B cell (primary cell): ENCODE data around the gene EXOC1. TPM values are rescaled to one million over a fixed set of nuclear protein-coding genes. Genes with fewer than 3 reads are reported as not detected.

Source experiments
- ATAC-seq: fragments of 200-7000 bp; cut with Tn5 transposase; one replicate; pipeline ENCODE4 v1.10.0; 2021; ENCODE audit warnings: low read depth, mild to moderate bottlenecking, moderate number of reproducible peaks, moderate library complexity
- CTCF ChIA-PET: fragments of 350-600 bp; sonication (Branson Sonifier 250); formaldehyde crosslinking; loops from one replicate; lab custom pipeline; 2021; ENCODE audit warnings: antibody characterized with exemption, inconsistent platforms; lab: Charles Lee
- POLR2A ChIA-PET: fragments of 350-600 bp; sonication (Branson Sonifier 250); formaldehyde crosslinking; loops from one replicate; lab custom pipeline; 2021; ENCODE audit warnings: antibody characterized with exemption; lab: Charles Lee
- DNase-seq: peaks from one replicate; pipeline ENCODE4 v3.0.0; 2013
- H2AFZ ChIP-seq: 2 replicates; pipeline ENCODE4 v1.6.1; 2012; ENCODE audit warnings: mild to moderate bottlenecking, low read depth, low read length; ENCODE audit not compliant: insufficient read depth, poor library complexity, severe bottlenecking
- H3K27ac ChIP-seq, 2 donors: 1 replicate in 1 of 2; 2 replicates in 1 of 2; pipeline ENCODE4 v1.5.1; 2012 to 2013; ENCODE audit warnings: low read length in 2 of 2, mild to moderate bottlenecking in 2 of 2, moderate library complexity in 1 of 2
- H3K27me3 ChIP-seq, 4 experiments: fragments of 200-600 bp in 1 of 4; sonication (generic) in 1 of 4; replicated peaks in 1 of 4; 1 replicate in 2 of 4; 2 replicates in 2 of 4; pipeline versions ENCODE4 v1.6.1 to v1.7.0; 2013 to 2016; ENCODE audit warnings: low read length in 3 of 4, mild to moderate bottlenecking in 2 of 4, mixed read lengths in 1 of 4, moderate library complexity in 1 of 4; ENCODE audit not compliant: insufficient read depth in 4 of 4, control insufficient read depth in 3 of 4; ENCODE audit errors: control extremely low read depth in 1 of 4
- H3K36me3 ChIP-seq, 2 experiments: replicated peaks in 1 of 2; 1 replicate in 1 of 2; 2 replicates in 1 of 2; pipeline versions ENCODE4 v1.6.1 to v1.7.1; 2013; ENCODE audit warnings: low read length in 1 of 2; ENCODE audit not compliant: insufficient read depth in 2 of 2, control insufficient read depth in 1 of 2; ENCODE audit errors: control extremely low read depth in 1 of 2, extremely low read depth in 1 of 2
- H3K4me1 ChIP-seq, 2 donors: fragments of 200-600 bp in 1 of 2; sonication (generic) in 1 of 2; 1 replicate in 1 of 2; 2 replicates in 1 of 2; pipeline versions ENCODE4 v1.5.1 to v1.6.1; 2013 to 2017; ENCODE audit warnings: low read length in 2 of 2; ENCODE audit not compliant: control insufficient read depth in 2 of 2, insufficient read depth in 2 of 2
- H3K4me2 ChIP-seq: replicated peaks from 2 replicates; pipeline ENCODE3; 2012; ENCODE audit warnings: mild to moderate bottlenecking, low read depth, low read length; ENCODE audit not compliant: poor library complexity, severe bottlenecking
- H3K4me3 ChIP-seq, 5 experiments: fragments of 200-600 bp in 1 of 5; sonication (generic) in 1 of 5; 1 replicate in 3 of 5; 2 replicates in 2 of 5; pipeline versions ENCODE4 v1.5.1 to v1.7.0; 2011 to 2016; ENCODE audit warnings: low read length in 4 of 5, mild to moderate bottlenecking in 4 of 5, low read depth in 2 of 5, control low read depth in 1 of 5, moderate library complexity in 1 of 5; ENCODE audit not compliant: insufficient read depth in 1 of 5; ENCODE audit errors: control extremely low read depth in 1 of 5, extremely low read depth in 1 of 5
- H3K79me2 ChIP-seq: fragments of 200-600 bp; sonication (generic); one replicate; pipeline ENCODE4 v1.6.0; 2016; ENCODE audit warnings: low read length; ENCODE audit not compliant: control insufficient read depth, insufficient read depth
- H3K9ac ChIP-seq: fragments of 200-600 bp; sonication (generic); 2 replicates; pipeline ENCODE4 v1.6.1; 2017; ENCODE audit warnings: mild to moderate bottlenecking, low read length, moderate library complexity
- H3K9me3 ChIP-seq, 3 donors: one replicate each; pipeline versions ENCODE4 v1.6.1 to v1.7.1; 2013; ENCODE audit warnings: low read length in 2 of 3; ENCODE audit not compliant: control insufficient read depth in 2 of 3, insufficient read depth in 1 of 3; ENCODE audit errors: control extremely low read depth in 1 of 3
- H4K20me1 ChIP-seq: 2 replicates; pipeline ENCODE4 v1.6.0; 2012; ENCODE audit warnings: mild to moderate bottlenecking, low read length; ENCODE audit not compliant: insufficient read depth, control insufficient read depth, poor library complexity, severe bottlenecking
- H3K27ac Mint-ChIP-seq: one replicate; pipeline ENCODE4 v1.8.0; 2021; ENCODE audit warnings: mixed read lengths
- H3K27me3 Mint-ChIP-seq: one replicate; pipeline ENCODE4 v1.8.0; 2021; ENCODE audit warnings: mixed read lengths
- H3K4me1 Mint-ChIP-seq: one replicate; pipeline ENCODE4 v1.8.0; 2021; ENCODE audit warnings: mixed read lengths
- H3K4me3 Mint-ChIP-seq: one replicate; pipeline ENCODE4 v1.8.0; 2021; ENCODE audit warnings: mixed read lengths
- H3K9me3 Mint-ChIP-seq: one replicate; pipeline ENCODE4 v1.8.0; 2022; ENCODE audit warnings: mixed read lengths; ENCODE audit not compliant: insufficient read depth
- CTCF ChIP-seq: fragments of 200-600 bp; IDR thresholded peaks from one replicate; pipeline ENCODE4 v1.8.0; 2022; ENCODE audit warnings: antibody characterized with exemption, mild to moderate bottlenecking
- EZH2 ChIP-seq: IDR thresholded peaks from 2 replicates; pipeline ENCODE4 v1.6.1; 2012; ENCODE audit warnings: borderline replicate concordance, low read depth, mild to moderate bottlenecking, moderate library complexity, low read length; ENCODE audit not compliant: insufficient read depth, poor library complexity, severe bottlenecking
- WGBS: methylation state at CpG from one replicate; pipeline ENCODE4 v1.1.5; 2013; ENCODE audit warnings: missing lambda C conversion rate; ENCODE audit not compliant: insufficient coverage; 5-methylcytosine and 5-hydroxymethylcytosine counted together
- intact Hi-C: fragments of 100-400 bp; cut with micrococcal nuclease; formaldehyde crosslinking; loops from one replicate; pipeline ENCODE4 v1.10.0; 2022
- polyA plus RNA-seq: library from polyadenylated mRNA; depleted of rRNA; stranded (reverse); fragments of >200 nt; gene quantifications from 2 replicates; pipeline ENCODE4 v1.2.3, GENCODE V29; 2012
- total RNA-seq, 2 donors: library from RNA; stranded (reverse); fragments of 120-200 nt in 1 of 2; gene quantifications; 1 replicate in 1 of 2; 2 replicates in 1 of 2; pipeline versions ENCODE4 v1.2.3 to v1.2.4, GENCODE V29; 2013 to 2022

EXOC1 gene
- total and polyA plus RNA-seq, 2 donors (not counting 1 experiment from before 2014, with no cell fraction given) = 10.0 to 42.5 TPM

- intact Hi-C loops = no loop called here
- Mint-ChIP-seq H3K4me3 (no peak overlapping the region), H3K27ac (no peak overlapping the region), H3K9me3 (no peaks in the 10 kb centered on the region), H3K27me3 (peaks cover 45% of the 10 kb centered on the region), H3K4me1 (no peaks in the 10 kb centered on the region)
- Histone ChIP-seq H3K27ac (no peak overlapping the region), H3K79me2 (no peaks in the 10 kb centered on the region), H4K20me1 (no peaks in the 10 kb centered on the region), H3K36me3 (no peaks in the 10 kb centered on the region), H3K27me3 (peaks cover 0 to 8% (median 2%) of the 10 kb centered on the region in 4 experiments), H3K9ac (no peak overlapping the region), H3K4me1 (no peaks in the 10 kb centered on the region), H2AFZ (no peak overlapping the region), H3K9me3 (no peaks in the 10 kb centered on the region), H3K4me2 (no peak overlapping the region), H3K4me3 (no peak overlapping the region)
- no peak for DNase-seq
- ATAC-seq = no peak
- ChIA-PET POLR2A (no interaction called here), CTCF (no interaction called here)
- TF ChIP-seq EZH2 = no peak
- no peak for TF ChIP-seq CTCF
Measured at GRCh38 chr4:55826986-55827385, 26.5 kb upstream of the EXOC1 start.

- POLR2A ChIA-PET = no interaction called here
- H3K9me3 ChIP-seq = no peaks in the 10 kb centered on the region
- Mint-ChIP-seq H3K27ac (no peak overlapping the region), H3K27me3 (peaks cover 42% of the 10 kb centered on the region), H3K4me3 (no peak overlapping the region), H3K9me3 (no peaks in the 10 kb centered on the region), H3K4me1 (no peaks in the 10 kb centered on the region)
- H2AFZ ChIP-seq = no peak overlapping the region
- intact Hi-C loops = no loop called here
- H3K27ac ChIP-seq = no peak overlapping the region
- no peak overlapping the region for H3K4me2 ChIP-seq
- H3K36me3 ChIP-seq = no peaks in the 10 kb centered on the region
- CTCF ChIA-PET = no interaction called here
- no peaks in the 10 kb centered on the region for H3K79me2 ChIP-seq
- no peak for TF ChIP-seq EZH2
- no peak for TF ChIP-seq CTCF
- no peak overlapping the region for H3K9ac ChIP-seq
- H3K4me1 ChIP-seq = no peaks in the 10 kb centered on the region
- no peak overlapping the region for H3K4me3 ChIP-seq
- ATAC-seq = no peak
- WGBS = no CpG with 5 or more reads among the region's 2 CpGs
- H4K20me1 ChIP-seq = no peaks in the 10 kb centered on the region
- no peak for DNase-seq
- peaks cover 0 to 5% (median 0%) of the 10 kb centered on the region in 4 experiments for H3K27me3 ChIP-seq
Measured at GRCh38 chr4:55827582-55827981, 25.9 kb upstream of the EXOC1 start.
